ENCODE results near the gene CADM1. TPM values are rescaled to one million over a fixed set of nuclear protein-coding genes. Genes with fewer than 3 reads are reported as not detected.

Gene CADM1
- total and polyA plus RNA-seq, 4 donors = 13.0 to 40.6 (median 28.9) TPM

- DNase-seq (ENCODE audit: low spot score) = no peak
- H3K36me3 ChIP-seq (ENCODE audit: control insufficient read depth in 4 of 4, insufficient read depth in 3 of 4, low read depth in 1 of 4, low read length in 3 of 4) = peaks cover 0 to 7% (median 4%) of the 10 kb centered on the region in 4 donors
- TF ChIP-seq FOXA2 (IDR thresholded peaks at IDR 0.05) (no peak), TAF1 (conservative IDR thresholded peaks at IDR 0.05) (no peak), HNF4G (IDR thresholded peaks at IDR 0.05) (no peak), FOXA1 (IDR thresholded peaks at IDR 0.05) (no peak), YY1 (IDR thresholded peaks at IDR 0.05) (no peak), RAD21 (IDR thresholded peaks at IDR 0.05) (no peak), JUND (IDR thresholded peaks at IDR 0.05) (no peak), REST (IDR thresholded peaks at IDR 0.05) (no peak), EGR1 (IDR thresholded peaks at IDR 0.05; ENCODE audit: low read depth in 2 of 2) (no peak), ATF3 (IDR thresholded peaks at IDR 0.05) (no peak), CTCF (IDR thresholded peaks at IDR 0.05; ENCODE audit: low read depth, low read length, missing input control) (no peak), SP1 (IDR thresholded peaks at IDR 0.05) (no peak), GABPA (IDR thresholded peaks at IDR 0.05 in 1 of 2, conservative IDR thresholded peaks at IDR 0.05 in 1 of 2) (no peak)
- H3K27ac ChIP-seq (ENCODE audit: low read depth in 1 of 2, low read length in 2 of 2) = no peak overlapping the region
- no peak overlapping the region for H3K4me3 ChIP-seq (ENCODE audit: low read depth in 1 of 3, low read length in 3 of 3)
- 100% methylated on average over 1 of the region's 1 CpG for WGBS
- no peaks in the 10 kb centered on the region for H3K9me3 ChIP-seq (ENCODE audit: control insufficient read depth in 4 of 4, low read length in 3 of 4)
- no peaks in the 10 kb centered on the region for H3K4me1 ChIP-seq (ENCODE audit: control insufficient read depth in 4 of 4, insufficient read depth in 4 of 4, low read length in 3 of 4)
- no peaks in the 10 kb centered on the region for H3K27me3 ChIP-seq (ENCODE audit: control insufficient read depth in 4 of 4, insufficient read depth in 4 of 4, low read length in 3 of 4)
- no peak overlapping the region for H3K9ac ChIP-seq (ENCODE audit: low read depth in 1 of 2, low read length in 2 of 2)
Observed at GRCh38 chr11:115242982-115243381, 261.2 kb downstream of the CADM1 start.

- Histone ChIP-seq H3K9ac (ENCODE audit: low read depth in 1 of 2, low read length in 2 of 2) (no peak overlapping the region), H3K27me3 (ENCODE audit: control insufficient read depth in 4 of 4, insufficient read depth in 4 of 4, low read length in 3 of 4) (no peaks in the 10 kb centered on the region), H3K4me1 (ENCODE audit: control insufficient read depth in 4 of 4, insufficient read depth in 4 of 4, low read length in 3 of 4) (no peaks in the 10 kb centered on the region), H3K4me3 (ENCODE audit: low read depth in 1 of 3, low read length in 3 of 3) (no peak overlapping the region), H3K9me3 (ENCODE audit: control insufficient read depth in 4 of 4, low read length in 3 of 4) (no peaks in the 10 kb centered on the region), H3K36me3 (ENCODE audit: control insufficient read depth in 4 of 4, insufficient read depth in 3 of 4, low read depth in 1 of 4, low read length in 3 of 4) (peaks cover 0 to 13% (median 6%) of the 10 kb centered on the region in 4 donors), H3K27ac (ENCODE audit: low read depth in 1 of 2, low read length in 2 of 2) (no peak overlapping the region)
- TF ChIP-seq FOXA2 (IDR thresholded peaks at IDR 0.05) = no peak
- no peak for TF ChIP-seq YY1 (IDR thresholded peaks at IDR 0.05)
- no peak for TF ChIP-seq GABPA (IDR thresholded peaks at IDR 0.05 in 1 of 2, conservative IDR thresholded peaks at IDR 0.05 in 1 of 2)
- no peak for TF ChIP-seq EGR1 (IDR thresholded peaks at IDR 0.05; ENCODE audit: low read depth in 2 of 2)
- no peak for TF ChIP-seq ZBTB33 (IDR thresholded peaks at IDR 0.05)
- 95% methylated on average over 4 of the region's 4 CpGs for WGBS
- DNase-seq (ENCODE audit: low spot score) = no peak
Observed at GRCh38 chr11:115241899-115242298, 262.3 kb downstream of the CADM1 start.

Measured in liver (tissue), 9 donors.